Keratinocyte (primary cell): ENCODE results near the gene NOD1. TPM values are rescaled to one million over a fixed set of nuclear protein-coding genes. Genes with fewer than 3 reads are reported as not detected.

ENCODE experiments used
- DNase-seq: peaks from one replicate; pipeline ENCODE4 v3.0.0-alpha.2; 2011; ENCODE audit warnings: low read depth, missing footprints, low spot score
- FAIRE-seq: peaks from 2 replicates; lab custom pipeline; 2011; peaks lifted over from hg19 to GRCh38; lab: Jason Lieb, UNC
- H2AFZ ChIP-seq: 2 replicates; pipeline ENCODE4 v1.6.0; 2012; ENCODE audit warnings: low read length, control low read depth, inconsistent platforms; ENCODE audit not compliant: control insufficient read depth
- H3K27ac ChIP-seq: 2 replicates; pipeline ENCODE4 v1.5.1; 2011; ENCODE audit warnings: low read length; ENCODE audit not compliant: control insufficient read depth, insufficient read depth
- H3K27me3 ChIP-seq: 3 replicates; pipeline ENCODE4 v1.6.0; 2011; ENCODE audit warnings: low read length; ENCODE audit not compliant: control insufficient read depth, insufficient read depth; ENCODE audit errors: extremely low read depth
- H3K36me3 ChIP-seq, 2 experiments: 2 replicates in 1 of 2; 3 replicates in 1 of 2; pipeline ENCODE4 v1.5.1; 2011; ENCODE audit warnings: low read length in 2 of 2, mild to moderate bottlenecking in 1 of 2; ENCODE audit not compliant: control insufficient read depth in 2 of 2, insufficient read depth in 2 of 2; ENCODE audit errors: extremely low read depth in 1 of 2
- H3K4me1 ChIP-seq: 3 replicates; pipeline ENCODE4 v1.5.1; 2011; ENCODE audit warnings: low read length; ENCODE audit not compliant: control insufficient read depth, insufficient read depth; ENCODE audit errors: extremely low read depth
- H3K4me2 ChIP-seq: 3 replicates; pipeline ENCODE4 v1.6.0; 2011; ENCODE audit warnings: low read depth, low read length; ENCODE audit not compliant: control insufficient read depth, insufficient read depth; ENCODE audit errors: extremely low read depth
- H3K4me3 ChIP-seq, 3 experiments: fragments of 200-600 bp in 1 of 3; sonication (generic) in 1 of 3; 2 replicates in 2 of 3; 3 replicates in 1 of 3; pipeline ENCODE4 v1.5.1; 2011 to 2016; ENCODE audit warnings: low read length in 3 of 3, mild to moderate bottlenecking in 3 of 3, control low read depth in 2 of 3, inconsistent platforms in 1 of 3, low read depth in 1 of 3, mixed read lengths in 1 of 3, mixed run types in 1 of 3, moderate library complexity in 1 of 3; ENCODE audit not compliant: control insufficient read depth in 2 of 3, insufficient read depth in 2 of 3; ENCODE audit errors: extremely low read depth in 1 of 3
- H3K79me2 ChIP-seq: 2 replicates; pipeline ENCODE4 v1.6.0; 2012; ENCODE audit warnings: low read length; ENCODE audit not compliant: control insufficient read depth, insufficient read depth
- H3K9ac ChIP-seq: 3 replicates; pipeline ENCODE4 v1.6.0; 2011; ENCODE audit warnings: low read length; ENCODE audit not compliant: control insufficient read depth, insufficient read depth; ENCODE audit errors: extremely low read depth
- H3K9me1 ChIP-seq: 3 replicates; pipeline ENCODE4 v1.6.0; 2011; ENCODE audit warnings: low read length; ENCODE audit not compliant: control insufficient read depth, insufficient read depth; ENCODE audit errors: extremely low read depth
- H3K9me3 ChIP-seq: 2 replicates; pipeline ENCODE4 v1.5.1; 2012; ENCODE audit warnings: low read depth, low read length; ENCODE audit not compliant: control insufficient read depth
- H4K20me1 ChIP-seq: 3 replicates; pipeline ENCODE4 v1.6.0; 2011; ENCODE audit warnings: low read length; ENCODE audit not compliant: control insufficient read depth, insufficient read depth; ENCODE audit errors: extremely low read depth
- EZH2 ChIP-seq: IDR thresholded peaks from one replicate; pipeline ENCODE4 v1.6.1; 2012; ENCODE audit warnings: inconsistent platforms, mild to moderate bottlenecking, low read length, moderate library complexity
- dilution Hi-C: fragments of 300-500 bp; cut with MboI; formaldehyde crosslinking; loops from one replicate; pipeline ENCODE4 v1.7.0; 2020; ENCODE audit warnings: low sequenced_read_pairs; ENCODE audit not compliant: extremely low pct_ligation_motif_present
- polyA plus RNA-seq, 5 experiments: library from polyadenylated mRNA; depleted of rRNA in 3 of 5; stranded (reverse) in 3 of 5; stranded (forward) in 1 of 5; unstranded in 1 of 5; fragments of >200 nt; gene quantifications; 1 replicate in 1 of 5; 2 replicates in 3 of 5; 3 replicates in 1 of 5; pipeline versions ENCODE4 v1.2.1 to v1.2.3, GENCODE V29; 2011 to 2012; ENCODE audit warnings: missing spikeins in 2 of 5, low read depth in 1 of 5, low replicate concordance in 1 of 5
- TF ChIP-seq, protein P1 (sequence below), 3 experiments: IDR thresholded peaks in 1 of 3; conservative IDR thresholded peaks in 1 of 3; optimal IDR thresholded peaks in 1 of 3; 2 replicates in 2 of 3; 3 replicates in 1 of 3; pipeline versions ENCODE3 to v1.5.1; 2011; ENCODE audit warnings: low read length in 3 of 3, mild to moderate bottlenecking in 3 of 3, moderate library complexity in 2 of 3, control low read depth in 1 of 3, inconsistent platforms in 1 of 3; ENCODE audit not compliant: insufficient read depth in 2 of 3; ENCODE audit errors: extremely low read depth in 1 of 3

NOD1 gene
- polyA plus RNA-seq, 1 donor (not counting 4 experiments of a cell fraction or from before 2014, with no cell fraction given) = 4.3 TPM

- Histone ChIP-seq H3K27me3 (no peaks in the 10 kb centered on the region), H3K9me1 (no peaks in the 10 kb centered on the region), H3K9ac (peak within 1 kb of the TSS; percentile 92), H3K79me2 (peaks cover 45% of the 10 kb centered on the region), H3K4me3 (peak within 1 kb of the TSS; percentile 74 to 93 (median 93)), H3K4me1 (peaks cover 40% of the 10 kb centered on the region), H3K9me3 (no peaks in the 10 kb centered on the region), H4K20me1 (no peaks in the 10 kb centered on the region), H3K27ac (peak within 1 kb of the TSS; percentile 84), H3K4me2 (peak within 1 kb of the TSS; percentile 100), H2AFZ (peak within 1 kb of the TSS; percentile 98), H3K36me3 (peaks cover 0 to 4% of the 10 kb centered on the region in 2 experiments)
- peak; percentile 84 for DNase-seq
- peak; percentile 84 for FAIRE-seq
- dilution Hi-C loops = no loop called here
- TF ChIP-seq, protein P1, sequence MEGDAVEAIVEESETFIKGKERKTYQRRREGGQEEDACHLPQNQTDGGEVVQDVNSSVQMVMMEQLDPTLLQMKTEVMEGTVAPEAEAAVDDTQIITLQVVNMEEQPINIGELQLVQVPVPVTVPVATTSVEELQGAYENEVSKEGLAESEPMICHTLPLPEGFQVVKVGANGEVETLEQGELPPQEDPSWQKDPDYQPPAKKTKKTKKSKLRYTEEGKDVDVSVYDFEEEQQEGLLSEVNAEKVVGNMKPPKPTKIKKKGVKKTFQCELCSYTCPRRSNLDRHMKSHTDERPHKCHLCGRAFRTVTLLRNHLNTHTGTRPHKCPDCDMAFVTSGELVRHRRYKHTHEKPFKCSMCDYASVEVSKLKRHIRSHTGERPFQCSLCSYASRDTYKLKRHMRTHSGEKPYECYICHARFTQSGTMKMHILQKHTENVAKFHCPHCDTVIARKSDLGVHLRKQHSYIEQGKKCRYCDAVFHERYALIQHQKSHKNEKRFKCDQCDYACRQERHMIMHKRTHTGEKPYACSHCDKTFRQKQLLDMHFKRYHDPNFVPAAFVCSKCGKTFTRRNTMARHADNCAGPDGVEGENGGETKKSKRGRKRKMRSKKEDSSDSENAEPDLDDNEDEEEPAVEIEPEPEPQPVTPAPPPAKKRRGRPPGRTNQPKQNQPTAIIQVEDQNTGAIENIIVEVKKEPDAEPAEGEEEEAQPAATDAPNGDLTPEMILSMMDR (optimal IDR thresholded peaks at IDR 0.05 in 1 of 3, IDR thresholded peaks at IDR 0.05 in 1 of 3, conservative IDR thresholded peaks at IDR 0.05 in 1 of 3; ENCODE audit: extremely low read depth in 1 of 3, insufficient read depth in 2 of 3, low read length in 3 of 3) = no peak
- no peak for TF ChIP-seq EZH2
Observed at GRCh38 chr7:30504301-30505173, 26.0 kb upstream of the NOD1 start, which contains the start of gene GGCT. Gene GGCT (minus strand): TSS chr7:30504829. CDS start chr7:30504709, 120 bp downstream.

GRCh38 chr7:30503274-30504212 is 25.0 kb upstream of the NOD1 start:
- H3K27ac ChIP-seq = peak overlapping the region; percentile 84

More at GRCh38 chr7:30503274-30504212, 25.0 kb upstream of the NOD1 start:
- H4K20me1 ChIP-seq = no peaks in the 10 kb centered on the region
- H3K79me2 ChIP-seq = peaks cover 45% of the 10 kb centered on the region
- H2AFZ ChIP-seq = peak overlapping the region; percentile 98
- dilution Hi-C loops = no loop called here
- FAIRE-seq = no peak
- H3K9ac ChIP-seq = peak overlapping the region; percentile 92
- peak overlapping the region; percentile 100 for H3K4me2 ChIP-seq
- peaks cover 0 to 4% of the 10 kb centered on the region in 2 experiments for H3K36me3 ChIP-seq
- TF ChIP-seq EZH2 = no peak
- TF ChIP-seq, protein P1 (optimal IDR thresholded peaks at IDR 0.05 in 1 of 3, IDR thresholded peaks at IDR 0.05 in 1 of 3, conservative IDR thresholded peaks at IDR 0.05 in 1 of 3; ENCODE audit: extremely low read depth in 1 of 3, insufficient read depth in 2 of 3, low read length in 3 of 3) = no peak
- H3K27me3 ChIP-seq = no peaks in the 10 kb centered on the region
- H3K4me1 ChIP-seq = peaks cover 32% of the 10 kb centered on the region
- no peaks in the 10 kb centered on the region for H3K9me1 ChIP-seq
- no peak for DNase-seq
- H3K4me3 ChIP-seq = peak overlapping the region; percentile 74 to 93 (median 93)
- no peaks in the 10 kb centered on the region for H3K9me3 ChIP-seq
